ENCODE results near the gene SPATA9. TPM values are rescaled to one million over a fixed set of nuclear protein-coding genes. Genes with fewer than 3 reads are reported as not detected.

SPATA9 gene
- total RNA-seq, 1 experiment from 2014 or later, result not detected

GRCh38 chr5:95628933-95629332 is 53.9 kb downstream of the SPATA9 start:
- no peak for DNase-seq (ENCODE audit: low read depth)
- in situ Hi-C loops (cut with HindIII; ENCODE audit: low pct_unique_long_range_greater_than_20kb, low sequenced_read_pairs), result no loop called here

- in situ Hi-C loops (cut with HindIII; ENCODE audit: low pct_unique_long_range_greater_than_20kb, low sequenced_read_pairs), result no loop called here
- DNase-seq (ENCODE audit: low read depth), result no peak
Observed at GRCh38 chr5:95627971-95628810, 54.6 kb downstream of the SPATA9 start.

GRCh38 chr5:95626701-95627100 is 56.1 kb downstream of the SPATA9 start:
- in situ Hi-C loops (cut with HindIII; ENCODE audit: low pct_unique_long_range_greater_than_20kb, low sequenced_read_pairs), result no loop called here

GRCh38 chr5:95624368-95624767 is 58.4 kb downstream of the SPATA9 start:
- in situ Hi-C loops (cut with HindIII; ENCODE audit: low pct_unique_long_range_greater_than_20kb, low sequenced_read_pairs), result no loop called here

More at GRCh38 chr5:95626701-95627100, 56.1 kb downstream of the SPATA9 start:
- no peak for DNase-seq (ENCODE audit: low read depth)

GRCh38 chr5:95623706-95624105 is 59.1 kb downstream of the SPATA9 start:
- in situ Hi-C loops (cut with HindIII; ENCODE audit: low pct_unique_long_range_greater_than_20kb, low sequenced_read_pairs), result no loop called here
- DNase-seq (ENCODE audit: low read depth), result no peak

More at GRCh38 chr5:95624368-95624767, 58.4 kb downstream of the SPATA9 start:
- no peak for DNase-seq (ENCODE audit: low read depth)

GRCh38 chr5:95621839-95622629 is 60.8 kb downstream of the SPATA9 start:
- no peak for DNase-seq (ENCODE audit: low read depth)
- in situ Hi-C loops (cut with HindIII; ENCODE audit: low pct_unique_long_range_greater_than_20kb, low sequenced_read_pairs), result no loop called here

GRCh38 chr5:95620870-95621838 is 61.6 kb downstream of the SPATA9 start:
- in situ Hi-C loops (cut with HindIII; ENCODE audit: low pct_unique_long_range_greater_than_20kb, low sequenced_read_pairs), result no loop called here
- no peak for DNase-seq (ENCODE audit: low read depth)

GRCh38 chr5:95620030-95620869 is 62.5 kb downstream of the SPATA9 start, which contains the start of gene GPR150:
Gene GPR150 (plus strand): TSS chr5:95620087. CDS start chr5:95620276, 189 bp downstream.
- in situ Hi-C loops (cut with HindIII; ENCODE audit: low pct_unique_long_range_greater_than_20kb, low sequenced_read_pairs), result no loop called here
- DNase-seq (ENCODE audit: low read depth), result peak; percentile 23

GRCh38 chr5:95619514-95620029 is 63.2 kb downstream of the SPATA9 start:
- DNase-seq (ENCODE audit: low read depth), result no peak
- in situ Hi-C loops (cut with HindIII; ENCODE audit: low pct_unique_long_range_greater_than_20kb, low sequenced_read_pairs), result no loop called here

- no peak for DNase-seq (ENCODE audit: low read depth)
- in situ Hi-C loops (cut with HindIII; ENCODE audit: low pct_unique_long_range_greater_than_20kb, low sequenced_read_pairs), result no loop called here
Observed at GRCh38 chr5:95619096-95619495, 63.7 kb downstream of the SPATA9 start.

- DNase-seq (ENCODE audit: low read depth), result no peak
- in situ Hi-C loops (cut with HindIII; ENCODE audit: low pct_unique_long_range_greater_than_20kb, low sequenced_read_pairs), result no loop called here
Observed at GRCh38 chr5:95617057-95617456, 65.7 kb downstream of the SPATA9 start.

- in situ Hi-C loops (cut with HindIII; ENCODE audit: low pct_unique_long_range_greater_than_20kb, low sequenced_read_pairs), result no loop called here
- DNase-seq (ENCODE audit: low read depth), result no peak
Observed at GRCh38 chr5:95615164-95615467, 67.7 kb downstream of the SPATA9 start.

- in situ Hi-C loops (cut with HindIII; ENCODE audit: low pct_unique_long_range_greater_than_20kb, low sequenced_read_pairs), result no loop called here
- DNase-seq (ENCODE audit: low read depth), result no peak
Observed at GRCh38 chr5:95613514-95613913, 69.3 kb downstream of the SPATA9 start.

GRCh38 chr5:95611396-95611795 is 71.4 kb downstream of the SPATA9 start:
- DNase-seq (ENCODE audit: low read depth), result no peak
- in situ Hi-C loops (cut with HindIII; ENCODE audit: low pct_unique_long_range_greater_than_20kb, low sequenced_read_pairs), result no loop called here

- no peak for DNase-seq (ENCODE audit: low read depth)
- in situ Hi-C loops (cut with HindIII; ENCODE audit: low pct_unique_long_range_greater_than_20kb, low sequenced_read_pairs), result no loop called here
Observed at GRCh38 chr5:95610546-95610945, 72.2 kb downstream of the SPATA9 start.

- in situ Hi-C loops (cut with HindIII; ENCODE audit: low pct_unique_long_range_greater_than_20kb, low sequenced_read_pairs), result no loop called here
- DNase-seq (ENCODE audit: low read depth), result no peak
Observed at GRCh38 chr5:95609711-95610110, 73.1 kb downstream of the SPATA9 start.

Measured in Caki2 (cell line).